SK-MEL-5 (cell line): ENCODE results near the gene PGM5. TPM values are rescaled to one million over a fixed set of nuclear protein-coding genes. Genes with fewer than 3 reads are reported as not detected.

ENCODE experiments used
- DNase-seq: peaks from one replicate; pipeline ENCODE4 v3.0.0-alpha.2; 2016; ENCODE audit warnings: low read depth, low spot score
- in situ Hi-C: cut with HindIII; loops from 2 replicates; pipeline ENCODE4 v1.10.0; 2016; ENCODE audit warnings: low sequenced_read_pairs, high pct_unique_total_duplicates, low pct_unique_long_range_greater_than_20kb
- total RNA-seq: library from RNA; depleted of rRNA; stranded (reverse); fragments of >200 nt; shearing (Covaris generic); gene quantifications from 2 replicates; pipeline ENCODE4 v1.2.3, GENCODE V29; 2014

Gene PGM5
- total RNA-seq, 1 experiment from 2014 or later: 4.9 TPM

DNA sequence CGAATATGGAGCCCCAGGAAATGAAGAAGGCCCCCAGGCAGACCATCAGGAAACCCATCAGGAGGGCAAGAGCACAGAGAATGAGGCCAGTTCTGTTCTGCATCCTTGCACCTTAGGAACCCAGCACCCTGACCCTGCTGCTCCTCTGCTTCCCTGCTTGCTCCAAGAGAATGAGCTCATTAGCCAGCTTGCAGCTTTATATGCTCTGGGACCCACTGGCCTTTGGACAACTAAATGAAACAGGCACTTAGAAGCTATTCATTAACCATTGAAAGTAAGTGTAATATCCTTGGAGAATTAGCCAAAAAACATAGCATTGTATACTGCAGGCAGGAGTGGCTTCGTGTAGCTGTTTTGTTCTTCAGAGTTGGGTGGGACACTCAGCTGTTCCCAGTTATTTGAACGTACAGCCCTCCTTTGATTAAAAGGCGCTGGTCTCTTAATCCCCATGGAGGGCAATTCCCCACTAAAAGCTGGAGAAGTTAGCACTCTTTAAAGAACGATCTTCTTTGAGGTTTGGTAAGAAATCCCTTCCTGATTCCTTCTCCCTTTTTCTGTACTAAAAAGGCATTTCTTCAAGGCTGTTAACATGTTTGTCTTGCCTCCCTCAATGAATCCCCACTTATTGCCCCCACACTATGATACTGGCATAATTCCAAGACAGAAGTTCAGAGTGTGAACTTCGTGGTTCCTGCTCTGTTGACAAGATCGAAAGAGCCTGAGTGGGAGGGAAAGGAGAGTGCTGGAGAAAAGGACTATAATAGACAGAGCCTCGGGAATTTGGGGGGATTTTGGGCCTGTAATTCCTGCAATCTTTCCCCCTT is 184.5 kb downstream of the PGM5 start, which contains the start of gene TMEM252:
Gene TMEM252 (minus strand): TSS at position 172 of the 824 bp plus-strand sequence. CDS start 69 bp downstream, at position 103.
- in situ Hi-C loops: no loop called here
- DNase-seq: no peak

DNA sequence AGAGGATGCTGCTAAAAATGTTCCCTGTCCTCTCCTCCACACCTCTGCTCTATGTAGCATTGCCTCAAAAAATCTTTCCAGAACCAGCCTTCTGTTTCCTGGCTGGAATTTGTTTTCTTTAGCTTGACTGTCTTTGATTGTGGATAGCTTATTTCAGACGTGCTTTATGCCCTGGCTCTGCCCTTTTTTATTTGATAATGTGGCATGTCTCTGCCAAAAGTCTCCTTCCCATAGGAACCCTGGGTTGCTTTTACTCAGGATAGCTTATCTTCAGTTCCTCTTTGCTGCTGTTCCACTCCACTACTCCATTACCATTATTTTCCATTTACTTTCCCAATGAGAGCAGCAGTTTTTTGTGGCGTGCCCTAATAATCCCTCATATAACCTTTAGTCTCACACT is 185.2 kb downstream of the PGM5 start:
- in situ Hi-C loops: no loop called here
- DNase-seq: no peak

DNA sequence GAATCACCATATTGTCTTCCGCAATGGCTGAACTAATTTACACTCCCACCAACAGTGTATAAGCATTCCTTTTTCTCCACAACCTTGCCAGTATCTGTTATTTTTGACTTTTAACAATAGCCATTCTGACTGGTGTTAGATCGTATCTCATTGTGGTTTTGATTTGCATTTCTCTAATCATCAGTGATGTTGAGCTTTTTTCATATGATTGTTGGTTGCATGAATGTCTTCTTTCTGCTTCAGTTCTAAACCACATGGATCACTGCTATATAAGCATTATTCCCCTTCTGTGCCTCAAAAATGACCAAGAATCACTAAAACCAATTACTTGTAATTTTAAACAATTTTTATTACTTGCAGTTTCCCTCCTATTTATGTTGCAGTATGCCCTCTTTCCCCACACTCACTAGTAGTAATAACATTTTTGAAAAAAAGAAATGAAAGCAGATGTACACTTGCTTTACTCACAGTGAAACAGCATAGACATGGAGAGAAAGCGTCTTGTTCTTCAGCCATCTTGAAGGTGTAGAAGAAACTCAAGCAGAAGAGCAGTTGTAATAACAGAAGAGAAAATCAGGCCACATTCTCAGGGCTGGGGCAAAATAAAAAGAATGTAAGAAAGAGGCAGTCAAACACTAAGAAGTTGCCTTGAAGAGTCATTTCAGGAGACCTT is 188.8 kb downstream of the PGM5 start:
- in situ Hi-C loops: no loop called here

DNA sequence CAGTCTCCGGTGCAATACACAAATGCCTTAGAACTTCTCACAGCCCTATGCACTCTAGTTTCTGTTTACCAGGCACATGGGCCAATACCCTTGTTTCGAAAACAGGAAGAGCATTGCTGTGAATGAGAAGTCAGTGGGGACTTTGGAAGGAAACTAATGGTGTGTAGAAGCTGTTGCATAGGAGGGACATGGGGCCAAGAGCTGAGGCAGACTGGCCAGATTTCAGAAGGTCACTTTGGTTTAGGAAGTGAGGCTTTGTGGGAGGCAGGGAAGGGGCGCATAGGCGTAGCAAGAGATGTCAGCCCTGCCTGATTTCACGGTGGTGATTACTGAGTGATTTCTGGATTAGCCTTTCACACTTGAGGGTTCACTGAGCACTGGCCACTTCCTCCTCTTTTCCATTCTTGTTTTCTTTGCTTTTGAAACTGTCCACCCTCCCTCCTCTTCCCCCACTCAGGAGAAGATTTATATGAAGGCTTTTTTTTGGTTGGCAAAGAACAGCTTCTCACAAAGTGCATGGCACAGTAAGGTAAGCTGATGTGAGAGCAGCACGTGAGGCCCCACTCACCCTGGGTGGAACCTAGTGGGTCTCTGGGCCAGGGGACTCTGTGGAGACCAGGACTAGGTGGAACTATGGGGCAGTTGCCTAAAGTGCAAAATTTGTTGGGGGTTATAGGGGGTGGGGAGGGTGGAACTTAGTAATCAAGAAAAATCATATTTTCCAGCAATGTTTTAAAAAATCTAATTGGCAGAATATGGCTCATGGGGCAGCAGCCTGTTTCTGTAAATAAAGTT is 190.4 kb downstream of the PGM5 start:
- in situ Hi-C loops: no loop called here
- no peak for DNase-seq

More for the DNA sequence above, 188.8 kb downstream of the PGM5 start:
- DNase-seq: no peak

DNA sequence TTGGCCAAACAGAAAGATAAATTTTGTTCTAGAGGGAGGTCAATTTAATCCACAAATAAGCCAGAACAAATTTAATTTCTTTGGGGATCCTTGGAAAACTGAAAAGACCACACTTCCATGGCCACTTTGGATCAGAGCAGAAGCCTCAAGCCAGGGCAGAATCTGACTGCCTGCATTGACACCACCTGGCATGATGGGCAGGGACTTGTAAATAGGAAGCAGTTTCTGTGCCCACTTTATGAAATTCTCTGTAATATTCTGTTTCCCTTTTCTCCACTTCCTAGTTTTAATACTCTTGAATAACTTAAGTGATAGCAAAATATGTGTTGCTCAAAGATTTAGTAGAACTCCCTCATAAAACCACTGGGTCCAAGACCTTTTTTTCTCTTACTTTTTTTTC is 191.0 kb downstream of the PGM5 start:
- DNase-seq: no peak
- in situ Hi-C loops: no loop called here

DNA sequence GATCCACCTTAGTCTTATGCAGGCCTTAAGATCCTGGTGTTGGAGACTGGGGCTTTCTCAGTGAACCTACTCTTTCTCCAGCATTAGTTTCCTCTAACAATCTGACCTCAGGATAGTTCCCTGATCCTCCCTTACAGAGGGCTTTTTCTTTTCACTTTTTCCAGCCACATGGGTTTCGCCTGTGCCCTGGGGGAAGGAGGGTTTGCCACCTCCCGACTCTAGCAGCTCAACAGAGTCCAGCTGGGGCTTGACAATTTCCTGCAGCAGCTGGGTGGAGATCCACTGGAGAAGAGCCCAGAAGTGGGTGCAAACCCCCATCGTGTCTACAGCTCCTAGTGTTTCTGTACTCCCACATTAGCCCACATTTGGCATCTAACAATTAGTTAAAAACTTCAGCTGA is 191.8 kb downstream of the PGM5 start:
- in situ Hi-C loops: no loop called here
- peak; percentile 82 for DNase-seq

DNA sequence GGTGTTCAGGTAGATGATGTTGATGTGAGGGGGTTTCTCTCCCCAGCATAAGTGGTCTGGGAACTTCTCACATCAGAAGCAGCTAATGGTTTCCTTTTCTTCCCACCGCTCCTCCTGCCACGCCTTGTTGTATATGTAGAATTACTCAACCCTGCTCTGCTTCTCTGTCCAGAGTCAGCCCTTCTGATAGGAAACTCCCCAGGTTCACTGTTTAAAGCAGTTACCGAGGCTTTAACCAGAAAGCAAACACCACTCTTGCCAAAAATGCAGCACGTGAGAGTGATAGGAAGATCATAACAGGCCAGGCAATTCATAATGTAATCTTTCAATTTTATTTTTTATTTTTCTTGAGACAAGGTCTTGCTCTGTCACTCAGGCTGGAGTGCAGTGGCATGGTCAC is 194.8 kb downstream of the PGM5 start:
- in situ Hi-C loops: no loop called here
- DNase-seq: no peak

DNA sequence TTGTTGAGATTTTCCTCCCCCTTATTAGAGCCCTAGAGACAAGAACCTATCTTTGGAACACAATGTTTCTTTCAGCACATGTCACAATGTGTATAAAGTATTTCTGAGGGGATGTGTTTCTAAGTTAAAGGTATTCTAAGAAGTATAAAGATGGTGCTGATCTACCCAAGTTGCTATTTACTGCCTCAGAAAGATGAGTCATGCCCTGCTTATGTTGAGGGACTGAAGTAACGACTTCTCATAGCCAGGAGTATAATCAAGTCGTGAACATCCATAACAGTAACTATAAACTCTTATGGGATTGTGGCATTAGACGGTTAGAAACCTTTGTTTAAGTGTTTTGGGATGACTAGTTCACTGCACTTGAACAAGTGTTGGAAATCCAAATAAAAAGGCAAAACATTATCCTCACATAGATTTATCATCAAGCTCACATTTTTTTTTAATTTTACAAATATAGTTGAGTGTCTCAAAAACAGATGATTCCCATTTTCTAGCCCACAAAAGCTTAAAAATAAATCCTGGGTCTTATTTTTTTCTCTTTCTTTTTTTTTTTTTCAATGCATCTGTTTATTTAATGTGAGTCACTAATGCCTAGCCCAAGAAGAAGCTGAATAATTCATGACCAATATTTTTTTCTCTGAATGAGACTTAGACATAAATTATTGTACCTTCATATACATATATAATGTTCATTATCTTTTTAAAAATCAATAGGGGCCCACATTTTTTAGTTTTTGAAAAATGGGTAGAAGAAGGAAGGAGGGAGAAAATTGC is 196.5 kb downstream of the PGM5 start:
- DNase-seq: peak; percentile 33
- in situ Hi-C loops: no loop called here

DNA sequence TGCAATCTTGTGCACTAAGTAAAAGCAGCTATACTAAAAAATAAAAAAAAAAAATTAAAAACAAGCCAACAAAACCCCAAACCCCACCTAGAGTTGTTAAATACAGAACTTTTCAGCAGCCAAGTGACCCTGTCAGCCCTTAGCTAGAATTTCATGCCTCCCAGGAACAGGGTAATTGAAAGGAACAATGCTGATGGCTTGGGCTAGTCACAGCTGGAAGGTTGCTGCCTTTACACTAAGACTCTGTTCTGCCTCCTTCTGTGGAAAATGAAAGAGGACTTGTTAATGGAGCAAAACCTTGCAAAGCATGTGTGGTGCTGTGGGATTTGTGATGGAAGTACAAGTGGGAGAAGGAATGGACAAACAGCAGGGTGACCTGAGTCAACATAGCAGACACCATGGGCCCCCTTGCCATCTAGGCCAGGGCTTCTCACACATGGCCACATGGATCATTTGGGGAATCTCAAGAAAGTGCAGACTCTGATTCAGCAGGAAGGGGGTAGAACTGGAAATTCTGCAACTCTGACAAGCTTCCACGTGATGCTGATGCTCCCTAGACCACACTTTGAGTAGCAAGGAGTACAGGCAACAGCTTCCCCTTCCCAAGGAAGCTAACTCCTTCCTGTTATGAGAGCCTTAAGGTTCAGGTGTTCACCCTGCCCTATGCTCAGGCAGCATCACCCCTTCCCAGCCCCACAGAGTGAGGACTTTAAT is 199.2 kb downstream of the PGM5 start:
- peak; percentile 14 for DNase-seq
- in situ Hi-C loops: no loop called here

DNA sequence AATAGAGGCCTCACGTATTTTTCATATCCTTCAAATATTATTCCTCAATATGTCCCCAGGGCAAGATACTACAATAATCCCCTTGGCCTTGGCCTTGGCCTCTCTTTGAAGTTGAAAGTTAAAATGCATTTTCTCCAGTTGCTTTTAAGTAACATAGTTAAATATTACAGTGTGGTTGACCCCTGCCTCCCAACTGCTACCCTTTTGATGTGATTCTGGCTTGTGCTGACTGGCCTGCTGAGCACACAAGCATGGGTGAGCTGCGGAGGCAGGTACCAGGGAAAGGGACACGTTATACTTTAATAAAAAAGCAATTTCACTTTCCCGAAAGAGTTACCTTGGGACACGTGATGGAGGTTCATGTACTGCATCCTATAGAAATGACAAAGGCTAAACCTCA is 202.1 kb downstream of the PGM5 start:
- DNase-seq: no peak
- in situ Hi-C loops: no loop called here

DNA sequence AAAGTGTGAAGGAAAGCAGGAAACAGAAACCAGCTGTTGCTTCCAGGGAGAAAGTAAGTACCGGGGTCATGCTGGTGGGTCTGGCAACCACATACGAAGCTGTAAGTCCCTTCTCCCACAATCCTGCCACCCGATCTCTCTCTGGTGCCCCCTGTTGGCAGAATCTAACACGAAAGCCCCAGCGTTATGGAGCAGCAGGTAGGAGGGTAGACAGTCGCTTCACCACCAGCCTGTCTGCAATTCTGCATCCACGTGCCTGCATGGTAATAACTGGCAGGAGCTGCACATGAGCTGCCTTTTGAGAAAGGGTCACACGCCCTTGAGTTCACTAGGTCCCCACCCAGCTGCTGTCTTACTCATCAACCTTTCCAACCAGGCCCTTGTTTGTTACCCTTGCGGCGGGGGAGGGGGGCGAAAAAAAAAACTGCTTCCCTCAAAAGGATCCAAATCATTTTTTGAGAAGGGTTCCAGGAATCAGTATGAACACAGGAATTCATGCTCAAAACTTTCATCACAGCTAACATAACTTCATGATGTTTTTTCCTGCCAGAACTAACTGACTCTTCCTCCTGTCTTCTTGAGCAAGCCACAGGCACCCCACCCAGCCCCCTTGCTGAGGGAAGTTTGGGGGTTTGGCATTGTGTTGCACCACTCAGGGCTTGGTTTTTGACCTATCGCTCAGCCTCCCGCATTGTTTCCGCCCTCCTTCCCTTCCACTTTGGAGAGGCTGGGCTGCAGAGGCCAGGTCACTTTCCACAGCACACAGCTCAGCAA is 203.8 kb downstream of the PGM5 start:
- peak; percentile 81 for DNase-seq
- in situ Hi-C loops: no loop called here

DNA sequence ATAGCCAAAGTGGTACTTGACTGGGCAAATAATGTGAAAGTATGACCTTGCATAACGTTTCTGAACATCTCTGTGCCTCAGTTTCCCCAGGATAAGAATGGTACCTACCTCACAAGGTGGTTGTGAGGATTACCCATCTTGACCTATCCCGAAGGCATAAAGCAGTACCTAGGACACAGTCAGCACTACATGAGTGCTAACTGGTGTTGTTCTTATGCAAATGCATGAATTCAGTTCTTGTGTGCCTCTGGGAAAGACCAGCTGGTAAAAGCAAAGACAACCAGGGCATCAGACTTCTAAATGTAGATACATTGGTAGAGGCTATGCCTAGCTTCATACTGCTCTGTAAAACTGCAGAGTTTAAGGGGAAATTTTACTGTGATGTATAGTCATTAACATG is 206.1 kb downstream of the PGM5 start:
- in situ Hi-C loops: no loop called here
- DNase-seq: no peak

DNA sequence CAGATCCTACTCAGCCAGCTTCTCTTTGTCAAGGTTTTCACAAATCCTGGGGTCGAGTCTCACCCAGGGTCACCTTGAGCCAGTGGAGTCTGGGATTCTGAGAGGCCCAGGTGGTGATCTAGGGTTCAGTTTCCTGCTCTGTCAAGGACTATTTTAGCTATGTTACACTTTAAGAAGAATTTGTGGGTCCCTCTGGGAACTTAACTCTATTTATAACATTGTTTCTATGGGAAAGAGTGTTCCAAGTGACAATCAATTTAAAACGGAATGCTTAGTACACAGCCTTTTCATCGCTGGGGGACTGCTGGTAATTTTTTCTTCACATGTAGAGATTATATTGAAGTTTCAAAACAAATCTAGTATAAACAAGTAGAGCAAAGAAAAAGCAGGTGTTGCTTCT is 211.2 kb downstream of the PGM5 start:
- in situ Hi-C loops: no loop called here
- no peak for DNase-seq

DNA sequence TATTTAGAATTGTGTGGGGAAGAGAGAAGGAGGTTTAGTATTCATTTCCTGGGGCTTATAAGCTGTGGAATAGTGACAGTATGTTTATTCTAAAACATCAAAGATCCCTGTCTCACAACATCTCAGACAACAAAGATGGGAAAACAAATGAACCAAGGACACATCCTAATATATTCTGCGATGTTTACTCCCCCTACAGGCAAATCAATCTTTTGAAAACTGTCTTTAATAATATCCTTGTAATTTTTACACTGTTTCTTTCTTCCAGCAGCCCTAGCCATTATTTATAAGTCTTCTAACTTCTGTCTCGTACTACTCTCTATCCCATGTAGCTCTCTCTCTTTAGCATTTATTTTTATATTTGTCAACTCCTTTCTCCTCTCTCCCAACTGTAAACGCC is 217.7 kb downstream of the PGM5 start:
- in situ Hi-C loops: no loop called here
- DNase-seq: peak; percentile 38

DNA sequence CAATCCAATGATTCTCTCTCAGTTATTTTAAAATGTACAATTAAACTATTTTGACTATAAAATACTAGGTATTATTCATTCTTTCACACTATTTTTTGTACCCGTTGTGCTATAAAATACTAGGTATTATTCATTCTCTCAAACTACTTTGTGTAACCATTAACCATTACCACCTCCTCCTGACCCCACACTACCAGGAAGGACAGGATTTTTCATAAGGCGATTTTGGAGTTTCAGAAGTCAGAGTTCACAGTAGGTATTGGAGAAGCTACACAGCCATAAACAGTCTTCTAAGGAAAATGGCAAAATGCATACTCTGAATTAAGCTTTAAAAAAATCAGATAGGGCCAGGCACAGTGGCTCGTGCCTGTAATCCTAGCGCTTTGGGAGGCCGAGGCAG is 219.4 kb downstream of the PGM5 start:
- no peak for DNase-seq
- in situ Hi-C loops: loop anchor here (25.0 kb wide), 1 partner anchor 136 kb away; the partner anchor contains the start of gene PIP5K1B
